ENCODE results near the gene CCNF. TPM values are rescaled to one million over a fixed set of nuclear protein-coding genes. Genes with fewer than 3 reads are reported as not detected.

Gene CCNF
- total RNA-seq, 1 experiment from 2014 or later: 82.6 TPM

DNA sequence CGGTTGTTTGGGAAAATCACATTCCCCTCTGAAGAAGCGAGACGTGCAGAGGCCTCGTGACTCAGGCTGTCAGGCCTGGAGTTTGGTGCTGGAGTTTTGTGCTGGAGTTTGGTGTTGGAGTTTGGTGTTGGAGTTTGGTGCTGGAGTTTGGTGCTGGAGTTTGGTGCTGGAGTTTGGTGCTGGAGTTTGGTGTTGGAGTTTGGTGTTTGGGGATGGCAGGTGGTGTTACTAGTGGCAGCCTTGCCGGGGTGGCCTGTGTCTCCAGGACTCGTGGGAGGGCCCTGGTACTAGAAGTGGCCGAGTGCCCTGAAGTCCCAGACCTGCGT, 58.2 kb downstream of the CCNF start:
- H3K36me3 ChIP-seq (replicated peaks; ENCODE audit: control insufficient read depth, insufficient read depth, low read length): no peaks in the 10 kb centered on the region
- H3K27me3 ChIP-seq (ENCODE audit: control insufficient read depth, insufficient read depth, low read length): no peaks in the 10 kb centered on the region
- H3K4me3 ChIP-seq (ENCODE audit: insufficient read depth, low read depth, low read length): no peak overlapping the region
- no peak for DNase-seq

DNA sequence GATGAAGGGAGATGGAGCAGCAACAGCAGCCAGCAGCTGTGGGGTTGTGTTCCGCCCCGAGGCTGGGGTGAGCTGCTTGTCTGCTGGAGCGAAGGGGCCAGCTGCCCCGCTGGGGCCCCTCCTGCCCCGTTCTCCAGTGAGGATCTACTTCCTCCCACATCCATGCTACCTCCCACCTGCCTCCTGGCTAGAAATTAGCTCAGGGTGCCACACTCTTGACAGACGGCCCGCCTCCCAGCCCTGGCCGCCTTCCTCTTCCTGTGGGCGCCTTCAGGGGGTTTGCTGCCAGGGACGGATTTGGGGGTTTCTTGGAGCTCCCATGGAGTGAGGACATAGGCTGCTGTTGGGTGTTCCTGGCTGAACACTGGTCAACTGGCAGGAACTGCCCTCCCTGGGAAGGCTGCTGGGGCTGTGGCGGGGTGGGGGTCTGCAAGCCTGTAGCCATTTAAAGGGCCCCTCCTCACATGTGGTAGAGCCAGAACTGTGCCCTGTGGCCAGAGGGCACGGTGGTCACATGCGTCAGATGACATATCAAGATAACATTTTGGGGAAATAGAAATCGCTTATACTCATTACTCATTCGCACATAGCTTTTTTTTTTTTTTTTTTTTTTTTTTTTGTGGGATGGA, 58.8 kb downstream of the CCNF start:
- Histone ChIP-seq H3K4me3 (ENCODE audit: insufficient read depth, low read depth, low read length) (no peak overlapping the region), H3K36me3 (replicated peaks; ENCODE audit: control insufficient read depth, insufficient read depth, low read length) (no peaks in the 10 kb centered on the region), H3K27me3 (ENCODE audit: control insufficient read depth, insufficient read depth, low read length) (no peaks in the 10 kb centered on the region)
- DNase-seq: no peak

DNA sequence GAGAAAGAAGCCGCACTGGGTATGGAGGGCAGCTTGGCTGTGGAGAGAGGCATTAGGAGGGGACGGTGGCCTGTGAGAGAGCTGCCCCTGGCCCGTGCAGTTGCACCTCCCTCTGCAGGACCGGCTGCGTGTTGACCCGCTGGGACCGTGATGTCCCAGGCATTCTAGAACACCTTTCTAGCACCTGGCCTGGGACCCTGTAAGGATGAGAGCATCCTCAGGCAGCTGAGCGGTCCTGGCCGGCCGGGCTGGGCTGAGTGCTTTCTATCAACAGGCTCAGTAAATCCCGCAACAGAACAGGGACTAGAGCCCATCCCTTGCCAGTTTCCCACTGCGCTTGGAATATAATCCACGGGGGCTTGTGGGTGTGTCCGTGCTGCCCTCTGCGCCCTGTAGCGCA, 60.3 kb downstream of the CCNF start:
- no peak overlapping the region for H3K4me3 ChIP-seq (ENCODE audit: insufficient read depth, low read depth, low read length)

DNA sequence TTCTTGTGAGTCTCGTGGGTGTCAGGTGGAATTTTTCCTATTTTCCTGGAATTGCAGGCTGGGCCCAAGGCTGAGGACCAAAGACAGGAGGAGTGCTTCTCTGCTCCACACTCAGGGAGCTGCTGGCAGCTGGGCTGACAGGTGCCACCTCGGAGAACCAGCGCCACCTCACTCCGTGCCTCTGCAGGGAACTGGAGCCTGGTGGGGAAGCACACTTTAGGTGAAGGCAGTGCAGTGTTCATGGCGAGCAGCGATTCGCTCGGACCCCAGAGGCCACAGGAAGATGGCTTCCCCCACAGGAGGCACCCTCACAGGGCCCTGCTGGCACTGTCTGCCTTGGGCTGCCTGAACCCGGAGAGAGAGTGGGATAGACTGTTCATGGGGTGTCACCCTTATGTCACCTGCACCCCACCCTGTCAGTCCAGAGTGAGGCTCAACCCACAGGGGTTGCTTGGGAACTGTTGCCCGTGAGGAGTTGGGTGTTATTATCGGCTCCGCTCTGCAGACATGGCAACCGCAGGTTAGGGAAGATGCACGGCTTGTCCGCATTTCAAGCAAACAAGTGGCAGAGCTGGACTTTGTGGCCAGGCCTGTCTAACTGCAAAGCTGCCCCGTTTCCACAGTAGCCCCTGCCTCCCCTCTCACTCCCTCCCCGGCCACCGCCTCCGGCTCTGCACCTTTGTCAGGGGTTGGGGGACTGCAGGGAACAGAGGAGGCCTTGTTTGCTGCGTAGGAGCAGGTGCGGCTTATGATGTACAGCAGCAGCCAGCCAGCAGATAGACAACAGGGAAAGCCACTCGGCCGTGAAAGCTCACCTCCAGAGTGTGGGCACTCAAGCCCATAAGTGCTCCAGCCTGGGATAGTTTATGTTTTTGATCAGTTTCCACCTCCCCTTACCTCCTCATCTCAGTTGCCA, 61.2 kb downstream of the CCNF start:
- H3K4me3 ChIP-seq (ENCODE audit: insufficient read depth, low read depth, low read length): no peak overlapping the region
- no peak for DNase-seq
- H3K36me3 ChIP-seq (replicated peaks; ENCODE audit: control insufficient read depth, insufficient read depth, low read length): no peaks in the 10 kb centered on the region
- H3K27me3 ChIP-seq (ENCODE audit: control insufficient read depth, insufficient read depth, low read length): no peaks in the 10 kb centered on the region

More for the DNA sequence above, 60.3 kb downstream of the CCNF start:
- Histone ChIP-seq H3K27me3 (ENCODE audit: control insufficient read depth, insufficient read depth, low read length) (no peaks in the 10 kb centered on the region), H3K36me3 (replicated peaks; ENCODE audit: control insufficient read depth, insufficient read depth, low read length) (no peaks in the 10 kb centered on the region)
- no peak for DNase-seq

DNA sequence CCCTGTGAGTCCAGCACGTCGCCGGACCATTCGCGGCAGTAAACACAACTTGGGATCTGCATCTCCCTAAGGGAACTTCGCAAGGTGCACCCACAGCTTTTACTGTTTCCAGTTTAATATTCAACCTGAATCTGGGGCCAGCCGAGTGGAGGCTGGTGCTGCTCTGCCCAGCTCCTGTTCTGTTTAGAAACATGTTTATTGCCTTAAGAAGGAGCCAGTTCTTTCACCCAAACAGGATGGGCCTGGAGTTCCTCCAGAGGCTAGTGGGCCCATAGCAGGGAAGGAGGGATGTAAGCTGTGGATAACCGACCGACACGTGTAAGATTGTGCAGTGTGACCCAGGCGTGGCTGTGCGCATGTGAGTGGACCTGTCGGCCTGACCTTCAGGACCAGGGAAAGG, 63.0 kb downstream of the CCNF start:
- no peak overlapping the region for H3K4me3 ChIP-seq (ENCODE audit: insufficient read depth, low read depth, low read length)
- no peaks in the 10 kb centered on the region; the same call in 1 of the 2 replicates for H3K36me3 ChIP-seq (replicated peaks; ENCODE audit: control insufficient read depth, insufficient read depth, low read length)
- no peaks in the 10 kb centered on the region for H3K27me3 ChIP-seq (ENCODE audit: control insufficient read depth, insufficient read depth, low read length)
- no peak for DNase-seq

DNA sequence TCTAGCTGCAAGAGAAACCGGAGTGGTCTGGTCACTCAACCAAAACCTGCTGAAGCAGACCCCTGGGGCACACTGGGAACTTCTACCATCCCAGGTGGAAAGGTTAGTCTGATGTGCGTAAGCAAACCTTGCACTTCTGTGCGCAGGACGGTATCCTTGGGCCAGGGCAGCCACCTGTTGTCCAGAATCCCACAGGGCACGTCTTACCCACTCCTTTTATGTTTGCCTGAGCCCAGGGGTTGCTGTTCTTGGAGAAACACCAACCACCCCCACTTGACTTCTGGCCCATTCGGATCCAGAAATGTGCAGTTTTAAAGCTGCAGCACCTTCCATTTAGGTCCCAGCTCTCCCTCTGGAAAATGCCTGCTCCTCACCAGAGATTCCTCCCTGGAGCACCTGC, 64.4 kb downstream of the CCNF start:
- no peak for DNase-seq
- Histone ChIP-seq H3K4me3 (ENCODE audit: insufficient read depth, low read depth, low read length) (no peak overlapping the region), H3K36me3 (replicated peaks; ENCODE audit: control insufficient read depth, insufficient read depth, low read length) (peaks cover 2% of the 10 kb centered on the region), H3K27me3 (ENCODE audit: control insufficient read depth, insufficient read depth, low read length) (no peaks in the 10 kb centered on the region)

DNA sequence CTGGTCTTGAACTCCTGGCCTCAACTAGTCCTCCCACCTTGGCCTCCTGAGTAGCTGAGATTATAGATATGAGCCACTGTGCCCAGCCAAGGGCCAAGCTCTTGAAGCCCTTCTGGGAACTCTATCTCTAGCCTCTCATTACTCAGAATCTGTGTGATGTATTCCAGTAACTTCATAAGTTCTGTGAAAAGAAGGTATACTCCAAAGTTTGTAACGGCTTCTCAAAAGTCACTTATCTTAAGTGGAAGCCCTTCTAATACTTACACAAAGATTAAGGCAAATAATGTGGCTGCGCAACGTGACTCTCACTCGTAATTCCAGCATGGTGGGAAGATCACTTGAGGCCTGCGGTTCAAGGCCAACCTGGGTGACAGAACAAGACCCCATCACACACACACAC, 65.4 kb downstream of the CCNF start:
- H3K36me3 ChIP-seq (replicated peaks; ENCODE audit: control insufficient read depth, insufficient read depth, low read length): peaks cover 2% of the 10 kb centered on the region
- DNase-seq: no peak
- H3K4me3 ChIP-seq (ENCODE audit: insufficient read depth, low read depth, low read length): no peak overlapping the region
- no peaks in the 10 kb centered on the region for H3K27me3 ChIP-seq (ENCODE audit: control insufficient read depth, insufficient read depth, low read length)

DNA sequence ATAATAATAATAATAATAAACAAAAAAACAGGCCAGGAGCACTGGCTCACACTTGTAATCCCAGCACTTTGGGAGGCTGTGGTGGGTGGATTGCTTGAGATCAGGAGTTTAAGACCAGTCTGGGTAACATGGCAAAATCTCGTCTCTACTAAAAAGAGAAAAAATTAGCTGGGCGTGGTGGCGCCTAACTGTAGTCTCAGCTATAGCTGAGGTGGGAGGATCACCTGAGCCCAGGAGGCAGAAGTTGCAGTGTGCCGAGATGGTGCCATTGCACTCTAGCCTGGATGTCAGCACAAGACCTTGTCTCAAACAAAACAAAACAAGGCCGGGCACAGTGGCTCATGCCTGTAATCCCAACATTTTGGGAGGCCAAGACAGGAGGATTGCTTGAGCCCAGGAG, 65.8 kb downstream of the CCNF start:
- Histone ChIP-seq H3K27me3 (ENCODE audit: control insufficient read depth, insufficient read depth, low read length) (no peaks in the 10 kb centered on the region), H3K36me3 (replicated peaks; ENCODE audit: control insufficient read depth, insufficient read depth, low read length) (peaks cover 2% of the 10 kb centered on the region), H3K4me3 (ENCODE audit: insufficient read depth, low read depth, low read length) (no peak overlapping the region)
- DNase-seq: no peak

DNA sequence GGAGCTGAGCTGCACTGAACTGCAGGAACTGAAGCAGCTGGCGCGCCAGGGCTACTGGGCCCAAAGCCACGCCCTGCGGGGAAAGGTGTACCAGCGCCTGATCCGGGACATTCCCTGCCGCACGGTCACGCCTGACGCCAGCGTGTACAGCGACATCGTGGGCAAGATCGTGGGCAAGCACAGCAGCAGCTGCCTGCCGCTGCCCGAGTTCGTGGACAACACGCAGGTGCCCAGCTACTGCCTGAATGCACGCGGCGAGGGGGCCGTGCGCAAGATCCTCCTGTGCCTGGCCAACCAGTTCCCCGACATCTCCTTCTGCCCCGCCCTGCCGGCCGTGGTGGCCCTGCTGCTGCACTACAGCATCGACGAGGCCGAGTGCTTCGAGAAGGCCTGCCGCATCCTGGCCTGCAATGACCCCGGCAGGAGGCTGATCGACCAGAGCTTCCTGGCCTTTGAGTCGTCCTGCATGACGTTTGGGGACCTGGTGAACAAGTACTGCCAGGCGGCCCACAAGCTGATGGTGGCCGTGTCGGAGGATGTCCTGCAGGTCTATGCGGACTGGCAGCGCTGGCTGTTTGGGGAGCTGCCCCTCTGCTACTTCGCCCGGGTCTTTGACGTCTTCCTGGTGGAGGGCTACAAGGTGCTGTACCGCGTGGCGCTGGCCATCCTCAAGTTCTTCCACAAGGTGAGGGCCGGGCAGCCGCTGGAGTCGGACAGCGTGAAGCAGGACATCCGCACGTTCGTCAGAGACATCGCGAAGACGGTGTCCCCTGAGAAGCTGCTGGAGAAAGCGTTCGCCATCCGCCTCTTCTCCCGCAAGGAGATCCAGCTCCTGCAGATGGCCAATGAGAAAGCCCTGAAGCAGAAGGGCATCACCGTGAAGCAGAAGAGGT, 67.2 kb downstream of the CCNF start:
- no peaks in the 10 kb centered on the region for H3K27me3 ChIP-seq (ENCODE audit: control insufficient read depth, insufficient read depth, low read length)
- no peak overlapping the region for H3K4me3 ChIP-seq (ENCODE audit: insufficient read depth, low read depth, low read length)
- H3K36me3 ChIP-seq (replicated peaks; ENCODE audit: control insufficient read depth, insufficient read depth, low read length): peaks cover 2% of the 10 kb centered on the region
- DNase-seq: no peak

DNA sequence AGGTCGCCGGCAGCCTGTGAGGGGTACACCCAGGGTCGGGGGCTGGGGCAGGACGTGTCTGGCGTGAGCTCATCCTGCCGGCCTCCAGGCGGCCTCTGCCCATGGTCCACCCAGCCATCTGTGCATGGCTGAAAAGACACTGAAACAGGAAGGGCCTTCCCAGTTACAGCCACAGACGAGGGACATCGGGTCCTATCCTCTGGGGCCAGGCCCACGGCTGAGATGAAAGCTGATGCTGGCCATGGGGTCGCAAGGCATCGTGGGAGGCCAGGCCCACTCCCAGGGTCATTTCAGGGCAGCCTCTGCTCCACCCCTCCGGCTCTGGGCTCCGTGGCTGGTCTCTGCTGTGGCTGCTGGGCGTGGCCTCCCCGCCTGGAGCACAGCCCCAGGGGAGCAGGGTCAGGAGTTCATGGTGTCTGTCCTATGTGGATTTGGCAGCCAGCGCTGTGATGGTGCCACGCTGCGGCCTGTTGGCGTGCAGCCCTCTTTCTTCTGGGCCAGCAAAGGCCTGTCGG, 67.9 kb downstream of the CCNF start:
- H3K27me3 ChIP-seq (ENCODE audit: control insufficient read depth, insufficient read depth, low read length): no peaks in the 10 kb centered on the region
- DNase-seq: no peak
- H3K4me3 ChIP-seq (ENCODE audit: insufficient read depth, low read depth, low read length): no peak overlapping the region
- H3K36me3 ChIP-seq (replicated peaks; ENCODE audit: control insufficient read depth, insufficient read depth, low read length): peaks cover 2% of the 10 kb centered on the region

DNA sequence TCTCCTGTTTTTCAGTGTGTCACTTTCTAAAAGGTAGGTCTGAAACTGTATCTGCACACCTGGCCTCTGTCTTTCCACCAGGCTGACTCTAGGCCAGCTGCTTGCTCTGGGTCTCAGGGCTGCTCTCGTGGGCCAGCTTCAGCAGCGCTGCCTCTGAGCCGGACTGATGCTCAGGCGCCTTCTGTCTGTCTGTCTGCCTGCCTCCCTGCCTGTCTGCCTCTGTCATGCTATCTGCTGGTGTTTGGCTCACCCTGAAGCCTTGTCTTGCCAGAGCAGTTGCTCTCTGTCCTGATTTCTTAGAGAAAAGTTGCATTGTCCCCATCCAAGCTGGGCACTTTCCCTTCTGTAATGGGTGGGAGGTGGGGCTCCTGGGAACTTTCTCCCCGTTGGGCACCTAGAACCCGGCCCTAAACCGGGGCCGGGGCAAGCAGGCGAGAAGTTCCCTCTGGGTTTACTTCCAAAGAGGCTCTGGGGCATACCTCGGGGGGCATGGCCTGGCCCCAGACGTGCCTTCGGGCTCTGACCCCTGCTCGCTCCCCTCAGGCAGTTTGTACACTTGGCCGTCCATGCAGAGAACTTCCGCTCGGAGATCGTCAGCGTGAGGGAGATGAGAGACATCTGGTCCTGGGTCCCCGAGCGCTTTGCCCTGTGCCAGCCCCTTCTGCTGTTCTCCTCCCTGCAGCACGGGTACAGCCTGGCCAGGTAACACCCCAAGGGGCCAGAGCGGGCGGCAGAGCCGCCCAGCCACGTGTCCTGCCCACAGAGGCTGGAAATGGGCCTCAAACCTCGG, 68.6 kb downstream of the CCNF start:
- no peak overlapping the region for H3K4me3 ChIP-seq (ENCODE audit: insufficient read depth, low read depth, low read length)
- no peaks in the 10 kb centered on the region for H3K27me3 ChIP-seq (ENCODE audit: control insufficient read depth, insufficient read depth, low read length)
- DNase-seq: no peak
- H3K36me3 ChIP-seq (replicated peaks; ENCODE audit: control insufficient read depth, insufficient read depth, low read length): peaks cover 2% of the 10 kb centered on the region

DNA sequence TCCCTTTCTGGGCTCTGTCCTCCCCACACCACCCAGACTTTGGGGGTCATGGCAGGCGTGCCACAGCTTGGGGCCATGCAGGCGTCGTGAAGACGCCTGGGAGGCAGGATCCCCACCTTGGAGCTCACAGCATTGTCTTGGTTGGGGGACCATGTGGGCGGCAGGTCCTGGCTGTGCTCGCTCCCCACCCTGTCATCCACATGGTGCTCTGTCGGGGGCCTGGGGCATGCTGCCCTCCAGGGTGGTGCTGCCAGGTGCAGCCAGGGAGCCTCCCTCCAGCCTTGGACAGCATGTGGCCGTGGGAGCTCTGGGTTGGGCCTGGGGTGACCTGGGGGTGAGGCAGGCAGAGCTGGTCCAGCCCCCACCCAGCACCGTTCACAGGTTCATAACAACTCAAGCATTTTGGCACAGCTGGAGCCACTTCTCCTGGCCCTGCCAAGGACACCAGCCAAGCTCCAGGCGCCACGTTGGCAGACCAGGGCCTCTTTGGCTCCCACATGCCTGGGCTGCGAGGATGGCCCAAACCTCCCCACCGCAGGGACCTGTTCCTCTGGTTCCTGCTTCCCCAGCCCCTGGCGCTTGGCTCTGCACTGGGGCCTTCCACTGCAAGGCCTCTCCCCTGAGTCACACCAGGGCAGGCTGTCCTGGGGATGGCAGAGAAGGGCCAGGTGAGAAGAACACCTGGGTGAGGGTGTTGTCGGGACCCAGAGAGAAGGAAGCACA, 69.4 kb downstream of the CCNF start:
- Histone ChIP-seq H3K36me3 (replicated peaks; ENCODE audit: control insufficient read depth, insufficient read depth, low read length) (peaks cover 2% of the 10 kb centered on the region), H3K4me3 (ENCODE audit: insufficient read depth, low read depth, low read length) (no peak overlapping the region), H3K27me3 (ENCODE audit: control insufficient read depth, insufficient read depth, low read length) (no peaks in the 10 kb centered on the region)
- DNase-seq: no peak

DNA sequence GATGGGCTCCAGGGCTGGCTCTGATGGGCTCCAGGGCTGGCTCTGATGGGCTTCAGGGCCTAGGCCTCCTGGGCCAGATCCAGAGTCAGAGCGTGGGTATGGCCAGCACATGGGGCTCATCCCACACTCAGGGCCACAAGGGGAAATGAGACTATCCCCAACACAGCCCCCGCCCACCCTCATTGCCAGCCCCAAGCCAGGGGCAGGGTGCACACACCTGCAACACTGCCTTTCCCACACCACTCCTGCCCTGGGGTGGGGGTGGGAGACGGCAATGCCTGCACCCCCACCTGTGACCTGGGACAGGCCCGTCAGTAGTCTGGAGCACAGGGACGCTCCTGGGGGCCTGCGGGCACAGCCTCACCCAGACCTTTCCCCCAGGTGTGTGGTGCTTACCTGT, 70.2 kb downstream of the CCNF start:
- no peaks in the 10 kb centered on the region for H3K27me3 ChIP-seq (ENCODE audit: control insufficient read depth, insufficient read depth, low read length)
- DNase-seq: no peak
- H3K4me3 ChIP-seq (ENCODE audit: insufficient read depth, low read depth, low read length): no peak overlapping the region

More for the DNA sequence above, 70.2 kb downstream of the CCNF start:
- peaks cover 2% of the 10 kb centered on the region for H3K36me3 ChIP-seq (replicated peaks; ENCODE audit: control insufficient read depth, insufficient read depth, low read length)

Data from H7 (cell line).